Glomerular endothelial cell (primary cell): ENCODE results near the gene MBD3. TPM values are rescaled to one million over a fixed set of nuclear protein-coding genes. Genes with fewer than 3 reads are reported as not detected.

ENCODE experiments used
- DNase-seq: peaks from one replicate; pipeline ENCODE4 v3.0.0-alpha.2; 2011; ENCODE audit warnings: low read depth, low spot score; ENCODE audit errors: extremely low read depth
- total RNA-seq: library from RNA; depleted of rRNA; stranded (reverse); fragments of >200 nt; gene quantifications from 2 replicates; pipeline ENCODE4 v1.2.3, GENCODE V29; 2015

MBD3 gene
- total RNA-seq, 1 donor from 2014 or later, result 129 TPM

DNA sequence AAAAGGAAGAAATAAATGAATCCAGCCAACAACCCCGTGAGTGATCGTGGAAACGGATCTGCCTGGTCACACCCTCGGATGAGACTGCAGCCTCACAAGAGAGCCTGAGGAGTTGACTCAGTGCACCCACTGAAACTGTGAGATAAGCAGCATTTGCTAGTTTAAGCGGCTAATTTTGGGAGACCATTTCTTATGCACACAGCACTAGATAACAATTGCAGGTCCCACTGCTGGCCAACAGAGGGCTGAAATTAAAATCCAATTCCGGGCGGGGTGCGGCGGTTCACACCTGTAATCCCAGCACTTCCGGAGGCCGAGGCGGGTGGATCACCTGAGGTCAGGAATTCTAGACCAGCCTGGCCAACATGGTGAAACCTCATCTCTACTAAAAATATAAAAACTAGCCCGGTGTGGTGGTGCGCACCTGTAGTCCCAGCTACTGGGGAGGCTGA, 9.0 kb upstream of the MBD3 start:
- DNase-seq, result no peak

- no peak for DNase-seq
Observed at GRCh38 chr19:1599460-1599846, 6.8 kb upstream of the MBD3 start.

GRCh38 chr19:1598777-1599459, 6.3 kb upstream of the MBD3 start:
- DNase-seq, result no peak

DNA sequence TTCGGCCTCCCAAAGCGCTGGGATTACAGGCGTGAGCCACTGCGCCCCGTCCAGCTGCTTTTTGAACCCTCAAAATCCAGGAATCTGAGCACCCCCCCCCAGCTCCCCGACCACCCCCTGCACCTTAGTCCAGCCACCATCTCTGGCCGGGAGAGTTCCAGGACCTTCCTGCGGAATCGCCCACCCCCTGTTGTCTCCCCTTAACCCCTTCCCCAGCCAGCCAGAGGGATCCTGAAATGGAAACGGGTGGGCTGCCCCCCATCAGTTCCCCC, 772 bp upstream of the MBD3 start:
- DNase-seq, result no peak

DNA sequence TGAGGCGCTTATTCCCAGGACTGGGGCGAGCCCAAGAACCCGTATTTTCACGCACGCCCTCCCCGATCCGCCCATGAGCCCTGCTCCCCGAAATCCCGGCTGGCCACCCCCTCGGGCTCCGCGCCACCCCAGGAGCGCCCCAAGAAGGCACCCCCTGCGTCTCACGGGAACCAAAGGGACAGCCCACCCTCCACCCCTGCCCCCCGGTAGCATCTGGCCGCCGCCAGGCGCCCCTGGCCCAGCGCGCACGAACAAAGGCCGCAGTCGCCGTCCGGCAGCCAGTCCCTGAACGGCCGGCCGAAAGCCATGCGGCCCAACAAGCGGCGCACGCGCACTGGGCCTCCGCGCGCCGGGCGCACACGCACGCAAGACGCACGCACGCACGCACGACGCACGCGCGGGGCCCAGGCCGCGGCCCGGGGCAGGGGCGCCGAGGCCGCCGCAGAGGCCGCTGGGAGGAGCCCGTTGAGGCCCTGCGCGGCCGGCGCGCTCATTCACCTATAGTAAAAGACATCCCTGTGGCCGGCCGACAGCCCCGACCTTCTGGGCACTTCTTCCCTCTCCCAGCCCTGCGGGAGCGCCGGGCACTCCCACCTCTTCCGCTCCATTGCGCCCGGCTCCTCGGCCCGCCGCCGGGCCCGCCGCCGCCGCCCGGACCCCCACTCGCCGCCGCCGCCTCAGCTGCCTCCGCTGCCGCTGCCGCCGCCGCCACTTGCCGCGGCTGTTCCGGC, 476 bp downstream of the MBD3 start:
- no peak for DNase-seq

- DNase-seq, result no peak
Observed at GRCh38 chr19:1591421-1592023, 1.1 kb downstream of the MBD3 start.

DNA sequence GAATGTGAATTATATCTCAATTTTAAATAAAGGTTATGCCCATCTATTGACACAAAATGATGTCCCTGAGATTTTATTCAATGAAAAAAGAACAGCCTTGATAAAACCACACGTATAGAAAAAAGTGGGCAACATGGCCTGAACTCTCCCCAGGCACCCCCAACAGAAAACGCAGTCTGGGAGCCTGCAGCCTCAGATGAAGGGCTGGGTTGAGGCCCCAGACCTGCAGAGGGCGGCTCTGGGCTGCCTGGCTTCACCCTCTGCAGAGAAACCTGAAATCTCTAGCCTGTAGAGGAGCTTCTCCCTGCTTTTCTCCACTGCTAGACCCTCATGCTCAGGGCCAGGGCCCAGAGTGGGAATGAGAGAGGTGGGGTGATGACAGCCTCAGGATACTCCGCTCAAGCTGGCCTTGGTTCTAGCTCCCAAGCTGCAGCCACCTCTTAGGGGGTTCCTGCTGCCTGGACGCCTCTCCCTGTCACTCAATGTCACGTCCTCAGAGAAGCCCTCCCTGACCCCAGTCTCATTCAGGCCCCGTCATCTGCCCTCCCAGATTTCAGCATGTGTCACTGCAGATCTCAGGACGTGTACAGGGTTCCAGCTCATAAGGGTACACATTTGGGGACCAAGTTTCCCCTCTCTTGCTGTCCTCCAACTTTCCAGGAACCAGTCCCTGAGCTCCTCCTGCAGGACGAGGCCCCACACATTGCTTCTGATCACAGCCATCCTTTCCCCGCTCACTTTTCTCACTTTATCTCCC, 1.8 kb downstream of the MBD3 start:
- no peak for DNase-seq

DNA sequence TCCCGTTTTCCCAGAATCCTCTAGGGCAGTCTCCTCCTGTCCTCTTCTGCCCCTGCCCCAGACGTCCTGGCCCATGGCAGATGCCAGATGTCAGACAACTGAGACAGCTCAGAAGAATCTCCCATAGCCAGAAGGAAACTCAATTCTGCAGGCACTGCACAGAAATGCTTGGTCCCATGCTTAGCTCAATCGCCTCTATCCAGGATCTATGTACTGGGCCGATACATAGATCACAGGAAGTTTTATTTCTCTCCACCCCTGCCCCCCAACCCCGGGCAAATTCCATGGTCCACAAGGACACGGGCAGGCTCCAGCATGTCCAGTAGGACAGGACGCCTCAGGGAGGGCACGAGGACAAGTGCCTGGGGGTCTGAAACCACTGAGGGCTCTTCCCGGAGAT, 4.8 kb downstream of the MBD3 start:
- no peak for DNase-seq

DNA sequence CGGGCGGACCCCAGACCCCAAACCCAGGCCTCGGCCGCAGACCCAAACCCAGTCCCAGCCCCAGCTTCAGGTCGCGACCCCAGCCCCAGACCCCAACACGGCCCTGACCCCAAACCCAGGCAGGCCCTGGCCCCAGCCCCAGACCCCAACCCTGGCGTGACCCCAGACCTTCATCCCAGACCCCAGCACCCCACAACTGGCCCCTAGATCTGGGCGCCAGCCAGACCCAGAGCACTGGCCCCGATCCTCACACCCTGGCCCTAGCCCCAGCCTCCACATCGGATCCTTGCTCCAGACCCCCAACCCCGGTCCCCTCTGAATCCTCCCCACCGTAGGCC, 7.5 kb downstream of the MBD3 start:
- DNase-seq, result no peak

- DNase-seq, result no peak
Observed at GRCh38 chr19:1584500-1585242, 8.0 kb downstream of the MBD3 start.

DNA sequence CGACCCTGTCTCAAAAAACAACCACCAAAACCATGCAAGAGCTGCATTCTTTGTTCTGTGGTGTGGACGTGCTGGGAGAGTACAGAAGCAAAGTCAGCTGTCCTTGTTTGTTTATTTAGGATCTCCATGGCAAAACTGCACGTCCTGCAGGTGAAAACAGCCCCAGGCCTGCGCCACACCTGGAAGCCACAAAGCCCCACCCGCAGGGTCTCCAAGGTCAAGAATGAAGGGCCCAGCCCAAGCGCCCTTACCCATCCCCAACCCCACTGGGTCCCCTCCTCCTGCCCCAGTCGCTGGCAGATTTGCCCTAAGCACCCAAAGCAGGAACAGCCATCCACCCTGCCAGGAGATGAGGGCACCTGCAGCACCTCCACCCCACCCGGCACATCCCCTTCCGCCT, 10.5 kb downstream of the MBD3 start:
- DNase-seq, result no peak

GRCh38 chr19:1580957-1581356, 11.7 kb downstream of the MBD3 start:
- DNase-seq, result no peak

DNA sequence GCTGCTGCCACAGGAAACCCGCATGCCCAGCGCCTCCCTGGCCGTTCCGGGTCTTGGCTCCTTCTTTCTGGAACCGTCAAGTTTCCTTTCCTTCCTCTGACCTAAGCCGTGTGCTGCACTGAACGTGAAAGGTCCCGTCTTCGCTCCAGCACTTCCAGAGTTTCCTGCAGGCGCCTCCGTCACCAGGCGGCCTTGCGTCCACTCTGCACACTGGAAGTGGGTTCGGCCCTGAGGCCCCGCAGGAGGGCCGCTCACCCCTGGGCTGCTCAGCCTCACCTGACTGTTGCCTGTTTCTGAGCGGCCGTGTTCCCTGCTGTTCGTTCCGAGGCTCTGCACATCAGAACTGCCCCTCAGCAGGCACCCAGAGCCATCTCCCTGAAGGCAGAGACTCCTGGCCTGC, 12.3 kb downstream of the MBD3 start:
- DNase-seq, result no peak

GRCh38 chr19:1579222-1579621, 13.4 kb downstream of the MBD3 start:
- DNase-seq, result no peak

GRCh38 chr19:1577929-1578618, 14.6 kb downstream of the MBD3 start:
- DNase-seq, result no peak

- DNase-seq, result no peak
Observed at GRCh38 chr19:1577090-1577928, 15.4 kb downstream of the MBD3 start.

DNA sequence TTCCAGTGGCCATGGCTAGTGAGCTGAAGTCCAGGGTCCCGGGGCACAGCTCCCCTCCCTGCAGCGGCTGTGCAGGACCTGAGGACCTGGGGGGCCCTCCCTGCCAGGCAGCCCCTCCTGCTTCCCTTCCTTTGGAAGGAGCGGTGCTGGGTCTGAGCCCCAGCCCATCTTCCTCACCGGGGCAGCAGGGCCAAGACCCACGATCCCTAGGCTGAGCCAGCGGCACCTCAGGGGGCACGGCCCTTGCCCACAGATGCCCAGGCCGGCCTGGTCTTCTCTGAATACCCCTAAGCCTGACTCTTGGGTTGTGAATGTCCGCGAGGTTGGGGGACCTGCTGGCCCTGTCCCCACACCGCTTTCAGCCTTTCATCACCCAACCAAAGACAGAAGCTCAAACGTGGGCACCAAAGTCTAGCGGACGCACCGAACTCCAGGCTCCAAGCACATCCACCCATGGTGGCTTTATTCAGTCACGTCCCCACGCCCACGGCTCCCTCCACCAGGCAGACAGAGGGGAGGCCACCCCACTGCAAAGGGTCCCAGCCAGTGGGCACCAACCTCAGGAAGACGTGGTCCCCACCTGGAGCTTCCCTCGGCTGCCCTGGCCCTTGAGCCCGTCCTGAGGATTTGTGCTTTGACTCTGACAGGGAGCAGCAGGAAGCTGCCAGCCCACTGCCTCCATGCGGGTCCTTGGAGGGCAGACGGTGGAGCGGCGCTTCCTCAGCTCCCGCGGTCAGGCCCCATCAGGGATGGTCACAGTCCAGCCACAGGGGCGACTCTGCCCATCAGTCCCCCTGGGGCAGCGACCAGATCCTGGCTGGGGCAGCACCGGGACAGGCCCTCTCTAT, 16.2 kb downstream of the MBD3 start:
- DNase-seq, result no peak

- DNase-seq, result no peak
Observed at GRCh38 chr19:1575323-1576241, 17.1 kb downstream of the MBD3 start.
